Skeletal muscle satellite cell (primary cell): ENCODE results near the gene APCDD1.
"Not testable (repeated sequence)": the region's sequence is repeated elsewhere in the genome, so short reads cannot be mapped to it uniquely, and the experiment has no call there.

Experiments
- H3K27me3 ChIP-seq: 2 replicates; pipeline ENCODE4 v1.7.0; 2013; ENCODE audit warnings: low read length; ENCODE audit not compliant: control insufficient read depth, insufficient read depth
- H3K36me3 ChIP-seq: 2 replicates; pipeline ENCODE4 v1.7.0; 2013; ENCODE audit warnings: mild to moderate bottlenecking, control low read depth, low read length; ENCODE audit not compliant: insufficient read depth
- H3K4me1 ChIP-seq: 2 replicates; pipeline ENCODE4 v1.7.0; 2013; ENCODE audit warnings: low read length; ENCODE audit not compliant: control insufficient read depth, insufficient read depth
- H3K4me2 ChIP-seq: 2 replicates; pipeline ENCODE4 v1.7.0; 2013; ENCODE audit warnings: mild to moderate bottlenecking, low read length
- H3K4me3 ChIP-seq: 2 replicates; pipeline ENCODE4 v1.7.0; 2013; ENCODE audit warnings: low read length
- H3K9ac ChIP-seq: 2 replicates; pipeline ENCODE4 v1.7.0; 2013; ENCODE audit warnings: mild to moderate bottlenecking, low read depth, low read length, moderate library complexity
- H3K9me3 ChIP-seq: replicated peaks from 2 replicates; pipeline ENCODE4 v1.7.0; 2013; ENCODE audit warnings: mild to moderate bottlenecking, control low read depth, low read length

Gene APCDD1

DNA sequence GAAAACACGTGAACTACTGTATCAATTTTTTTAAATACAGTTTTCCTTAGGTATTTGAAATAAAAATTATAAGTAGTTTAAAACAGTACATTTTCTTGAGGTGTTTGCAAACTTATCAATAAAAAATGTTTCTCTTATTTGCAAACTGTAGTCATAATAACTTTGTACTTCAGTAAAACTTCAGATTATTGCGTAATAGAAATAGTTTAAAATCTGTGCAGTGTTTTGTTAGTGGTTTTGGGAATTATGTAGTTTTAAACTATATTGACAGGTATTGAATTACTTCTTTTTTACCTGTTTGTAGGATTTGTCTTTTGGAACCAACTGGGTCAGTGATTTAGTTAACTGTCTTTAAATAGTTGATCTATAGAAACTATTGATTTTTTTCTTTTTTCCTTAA, 78.7 kb downstream of the APCDD1 start:
- H3K9me3 ChIP-seq: no peaks in the 10 kb centered on the region
- no peak overlapping the region for H3K4me3 ChIP-seq
- peaks cover 24% of the 10 kb centered on the region for H3K4me1 ChIP-seq
- H3K9ac ChIP-seq: no peak overlapping the region
- peaks cover 6% of the 10 kb centered on the region for H3K36me3 ChIP-seq
- no peaks in the 10 kb centered on the region for H3K27me3 ChIP-seq
- H3K4me2 ChIP-seq: no peak overlapping the region

DNA sequence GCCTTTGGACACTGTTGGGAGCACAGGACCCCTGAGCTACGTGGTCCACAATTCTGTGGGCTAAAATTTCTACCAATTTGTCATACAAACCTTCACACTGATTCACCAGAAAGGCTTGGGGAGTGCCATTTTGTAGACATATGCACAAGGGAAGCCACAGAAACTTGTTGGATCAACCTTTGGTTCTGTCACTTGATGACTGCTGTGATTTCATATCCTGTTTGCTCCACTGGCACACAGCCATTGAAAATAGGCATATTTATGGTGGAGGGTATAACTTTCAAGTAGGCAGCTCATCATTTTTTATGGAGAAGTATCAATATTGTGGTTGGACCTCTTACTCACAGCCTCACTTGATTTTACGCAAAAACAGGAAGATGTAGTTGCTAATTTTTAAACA, 81.8 kb downstream of the APCDD1 start:
- Histone ChIP-seq H3K4me3 (no peak overlapping the region), H3K4me2 (no peak overlapping the region), H3K4me1 (peaks cover 11% of the 10 kb centered on the region), H3K9ac (no peak overlapping the region), H3K36me3 (peaks cover 23% of the 10 kb centered on the region), H3K9me3 (no peaks in the 10 kb centered on the region), H3K27me3 (no peaks in the 10 kb centered on the region)

DNA sequence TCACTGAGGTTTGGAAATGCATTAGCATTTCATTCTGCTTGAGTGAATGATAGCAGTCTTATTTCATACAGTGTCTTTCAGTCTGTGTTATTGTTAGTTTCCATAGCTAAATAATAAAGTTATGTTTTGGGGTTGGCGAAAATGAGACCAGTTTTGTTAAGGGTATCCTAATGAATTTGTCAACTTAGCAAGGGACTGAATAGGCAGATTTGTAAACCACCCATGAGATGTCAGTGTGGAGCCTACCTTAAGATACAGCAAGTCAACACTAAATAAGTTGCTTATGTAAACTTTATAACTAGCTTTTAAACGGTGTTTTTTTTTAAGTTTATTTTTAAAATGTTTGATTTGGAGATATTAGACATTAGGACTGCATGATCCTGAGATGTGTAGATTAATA, 83.3 kb downstream of the APCDD1 start:
- Histone ChIP-seq H3K27me3 (no peaks in the 10 kb centered on the region), H3K4me2 (no peak overlapping the region), H3K4me3 (no peak overlapping the region), H3K36me3 (peaks cover 36% of the 10 kb centered on the region), H3K9me3 (no peaks in the 10 kb centered on the region), H3K9ac (no peak overlapping the region), H3K4me1 (peaks cover 11% of the 10 kb centered on the region)

GRCh38 chr18:10539124-10539523, 84.7 kb downstream of the APCDD1 start:
- H3K4me2 ChIP-seq, H3K27me3 ChIP-seq, H3K9me3 ChIP-seq, H3K9ac ChIP-seq, H3K4me3 ChIP-seq: not testable (repeated sequence)
- Histone ChIP-seq H3K4me1 (peaks cover 11% of the 10 kb centered on the region), H3K36me3 (peaks cover 41% of the 10 kb centered on the region)
